ENCODE data around the gene CHRNA3.

GRCh38 chr15:78565951-78566774 lies 54.6 kb downstream of the CHRNA3 start:
- peak in 2 of 3 experiments; percentile 31 to 35 for TF ChIP-seq CTCF (optimal IDR thresholded peaks at IDR 0.05 in 1 of 3, IDR thresholded peaks at IDR 0.05 in 1 of 3, conservative IDR thresholded peaks at IDR 0.05 in 1 of 3; ENCODE audit: extremely low read depth in 1 of 3, insufficient read depth in 2 of 3, low read length in 3 of 3)
- TF ChIP-seq EZH2 (IDR thresholded peaks at IDR 0.05; ENCODE audit: low read length) = no peak

All from keratinocyte (primary cell).